Neural progenitor cell (in vitro differentiated cells): Measurements from ENCODE around the gene PRDM15.

Experiments
- CTCF ChIP-seq: fragments of 200-600 bp; sonication (generic); IDR thresholded peaks from 2 replicates; pipeline ENCODE4 v1.5.1; 2017; ENCODE audit warnings: antibody characterized with exemption, mild to moderate bottlenecking
- EZH2 ChIP-seq: fragments of 200-600 bp; sonication (generic); IDR thresholded peaks from 2 replicates; pipeline ENCODE4 v1.6.1; 2017; ENCODE audit warnings: antibody characterized with exemption, mild to moderate bottlenecking, moderate library complexity
- EZH2phosphoT487 ChIP-seq: fragments of 200-600 bp; sonication (generic); IDR thresholded peaks from 2 replicates; pipeline ENCODE4 v1.6.1; 2017; ENCODE audit warnings: antibody characterized with exemption

- TF ChIP-seq CTCF = no peak
- TF ChIP-seq EZH2phosphoT487 = no peak
- TF ChIP-seq EZH2 = no peak
Measured at GRCh38 chr21:41906770-41907169, 27.6 kb upstream of the PRDM15 start.
